ENCODE measurements around the gene SMKR1.
A peak's percentile ranks its signal among the peaks of the same experiment; 100 is the strongest.
"Not testable (repeated sequence)": the region's sequence is repeated elsewhere in the genome, so short reads cannot be mapped to it uniquely, and the experiment has no call there.

SMKR1 gene

DNA sequence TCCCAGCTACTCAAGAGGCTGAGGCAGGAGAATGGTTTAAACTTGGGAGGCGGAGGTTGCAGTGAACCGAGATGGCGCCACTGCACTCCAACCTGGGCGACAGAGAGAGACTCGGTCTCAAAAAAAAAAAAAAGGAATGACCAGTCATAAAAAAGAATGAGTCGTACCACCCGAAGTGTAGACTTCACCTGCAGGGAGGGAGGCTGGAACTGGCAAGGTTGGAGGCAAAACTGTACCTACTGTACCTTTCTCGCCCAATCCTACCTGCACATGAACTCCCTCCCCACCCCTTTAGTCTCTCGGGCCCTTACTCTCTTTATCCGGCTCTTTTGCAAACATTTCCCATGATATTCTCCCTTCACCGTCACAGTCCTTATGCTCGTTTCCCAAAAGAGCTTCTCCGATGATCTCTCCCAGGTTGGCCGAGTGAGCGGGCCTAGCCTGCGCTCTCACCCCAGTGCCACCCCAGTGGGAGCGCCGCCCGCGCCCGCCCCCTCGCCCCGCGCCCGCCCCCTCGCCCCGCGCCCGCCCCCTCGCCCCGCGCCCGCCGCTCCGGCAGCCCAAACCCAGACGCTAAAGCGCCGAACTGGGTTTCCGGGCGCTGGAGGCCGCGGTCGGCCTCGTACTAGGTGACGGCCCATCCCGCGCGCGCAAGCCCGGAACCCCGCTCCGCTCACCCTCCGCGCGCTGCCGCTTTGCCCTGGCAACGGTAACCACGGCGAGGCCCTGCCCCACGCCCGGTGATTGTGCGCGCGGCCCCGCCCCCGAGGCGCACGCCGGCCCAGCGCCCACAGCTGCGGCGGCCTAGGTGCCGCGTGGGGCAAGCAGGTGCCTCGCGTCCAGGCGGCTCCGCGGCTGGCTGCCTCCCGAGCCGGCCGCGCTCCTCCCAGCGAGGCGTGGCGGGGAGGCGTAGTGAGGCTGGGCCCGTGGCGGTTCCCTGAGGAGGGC, at the start of gene SMKR1:
SMKR1 (plus strand) TSS at position 772 of the 948 bp plus-strand sequence. CDS start 294 bp downstream, outside the sequence.
- FAIRE-seq (no peak), DNase-seq (ENCODE audit: low spot score) (peak; percentile 84)

DNA sequence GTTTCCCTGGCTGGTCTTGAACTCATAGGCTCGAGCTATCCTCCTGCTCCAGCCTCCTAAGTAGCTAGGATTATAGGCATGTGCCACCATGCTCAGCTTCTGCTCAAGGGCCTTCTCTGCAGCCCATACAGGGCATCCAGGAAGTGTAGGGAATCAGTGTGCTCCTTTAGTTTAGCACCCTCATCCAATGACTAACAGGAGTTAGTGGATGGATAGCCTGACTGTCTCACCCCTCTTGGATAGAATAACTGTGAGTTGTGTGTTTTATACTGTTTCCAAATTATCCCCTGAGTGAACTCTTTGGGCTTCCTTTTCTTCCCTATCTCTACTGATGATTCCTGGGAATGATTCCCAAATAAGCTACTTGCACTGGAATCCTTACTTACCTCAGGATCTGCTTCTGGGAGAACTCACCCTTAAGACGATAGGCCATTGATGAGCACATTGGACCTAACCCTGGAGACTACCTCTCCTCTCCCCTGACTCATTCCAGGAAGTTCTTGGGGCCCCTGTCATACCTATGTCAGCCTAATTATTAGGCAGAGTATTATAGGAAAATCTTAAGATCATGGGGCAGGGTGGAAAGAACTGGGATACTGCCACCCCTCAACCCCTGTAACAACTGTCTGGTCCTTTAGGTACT, 49.6 kb upstream of the SMKR1 start:
- FAIRE-seq: no peak

DNA sequence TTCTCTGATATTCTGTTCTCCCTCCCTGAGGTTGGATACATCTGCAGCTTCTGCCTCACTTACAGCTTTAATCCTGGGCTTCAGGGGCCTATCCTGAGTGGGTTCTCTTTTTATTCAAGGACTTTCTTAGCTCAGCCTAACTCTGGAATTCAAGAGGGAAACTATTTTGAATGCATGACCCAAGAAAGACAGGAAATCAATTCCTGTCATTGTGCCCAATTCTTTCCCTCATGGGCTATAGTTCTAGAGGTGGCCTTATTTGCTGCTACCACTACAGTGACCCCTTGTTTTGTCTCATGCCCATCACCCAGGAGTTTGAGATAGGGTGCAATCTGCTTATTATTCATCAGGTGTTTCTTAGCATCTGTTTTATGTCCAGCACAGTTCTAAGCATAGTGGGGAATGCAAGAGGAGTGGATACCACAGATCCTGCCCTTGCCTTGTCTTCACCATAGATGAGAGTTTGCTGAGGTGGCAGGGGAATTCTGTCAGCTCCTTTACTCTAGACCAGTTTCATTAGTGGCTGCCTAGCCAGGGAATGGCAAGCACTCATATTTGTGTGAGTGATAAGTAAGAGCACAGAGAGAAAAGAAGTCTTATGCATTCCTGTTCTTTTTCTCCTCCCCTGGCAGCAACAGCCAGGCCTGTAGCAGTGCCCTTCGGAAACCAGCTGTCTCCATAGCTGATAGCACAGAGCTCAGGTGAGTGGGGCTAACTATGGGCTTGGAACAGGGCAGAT, 48.7 kb upstream of the SMKR1 start:
- DNase-seq (ENCODE audit: low spot score): no peak
- no peak for FAIRE-seq

More for the DNA sequence above, 49.6 kb upstream of the SMKR1 start:
- no peak for DNase-seq (ENCODE audit: low spot score)

DNA sequence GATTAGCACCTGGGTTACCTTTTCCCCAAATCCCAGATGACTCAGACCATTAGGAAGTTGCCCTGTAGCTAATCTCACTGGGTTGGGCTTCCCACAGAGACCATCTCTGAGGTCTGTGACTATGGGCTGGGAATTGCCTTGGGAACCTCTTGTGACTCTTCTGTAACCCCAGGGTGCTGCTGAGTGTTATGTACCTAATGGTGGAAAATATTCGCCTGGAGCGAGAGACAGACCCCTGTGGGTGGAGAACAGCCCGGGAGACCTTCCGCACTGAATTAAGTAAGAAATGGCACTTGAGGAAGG, 48.1 kb upstream of the SMKR1 start:
- no peak for DNase-seq (ENCODE audit: low spot score)
- FAIRE-seq: no peak

DNA sequence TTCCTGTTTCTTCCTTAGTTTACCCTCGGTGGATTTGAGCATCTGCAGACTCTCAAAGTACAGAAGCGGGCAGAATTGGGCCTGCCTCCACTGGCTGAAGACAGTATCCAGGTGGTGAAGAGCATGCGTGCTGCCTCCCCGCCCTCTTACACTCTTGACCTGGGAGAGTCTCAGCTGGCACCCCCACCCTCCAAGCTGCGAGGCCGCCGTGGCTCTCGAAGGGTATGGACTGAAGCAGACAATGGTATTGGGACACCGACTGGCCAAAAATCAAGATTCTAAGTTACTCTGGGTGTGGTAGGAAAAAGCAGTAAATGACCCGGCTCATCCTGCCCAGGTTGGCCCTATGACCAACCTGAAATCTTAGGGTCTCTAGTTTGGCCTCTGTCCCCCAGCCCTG, 45.9 kb upstream of the SMKR1 start:
- FAIRE-seq (no peak), DNase-seq (ENCODE audit: low spot score) (no peak)

DNA sequence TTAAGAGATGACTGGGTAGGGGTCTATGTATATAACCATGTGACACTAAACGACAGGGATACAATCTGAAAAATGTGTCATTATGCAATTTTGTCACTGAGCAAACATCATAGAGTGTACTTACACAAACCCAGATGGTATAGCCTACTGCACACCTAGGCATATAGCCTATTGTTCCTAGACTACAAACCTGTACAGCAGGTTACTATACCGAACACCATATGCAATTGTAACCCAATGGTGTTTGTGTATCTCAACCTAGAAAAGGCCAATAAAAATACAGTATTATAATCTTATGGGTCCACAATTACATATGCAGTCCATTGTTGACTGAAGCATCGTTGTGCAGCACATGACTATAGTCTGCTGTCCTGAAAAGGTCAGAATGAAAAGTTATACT, 45.2 kb upstream of the SMKR1 start:
- DNase-seq (ENCODE audit: low spot score): no peak
- FAIRE-seq: no peak

DNA sequence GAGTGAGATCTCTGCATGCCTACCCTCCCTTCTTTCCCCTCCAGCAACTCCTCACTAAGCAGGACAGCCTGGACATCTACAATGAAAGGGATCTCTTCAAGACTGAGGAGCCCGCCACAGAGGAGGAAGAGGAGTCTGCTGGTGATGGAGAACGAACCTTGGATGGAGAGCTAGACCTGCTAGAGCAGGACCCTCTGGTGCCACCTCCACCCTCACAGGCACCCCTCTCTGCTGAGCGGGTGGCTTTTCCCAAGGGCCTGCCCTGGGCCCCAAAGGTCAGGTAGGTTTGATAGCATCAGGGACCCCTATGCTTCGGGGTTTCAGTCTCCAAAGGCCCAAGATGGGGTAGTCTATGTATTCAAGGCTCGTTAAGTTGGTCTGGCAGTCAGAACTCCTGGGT, 44.2 kb upstream of the SMKR1 start:
- FAIRE-seq: no peak
- no peak for DNase-seq (ENCODE audit: low spot score)

DNA sequence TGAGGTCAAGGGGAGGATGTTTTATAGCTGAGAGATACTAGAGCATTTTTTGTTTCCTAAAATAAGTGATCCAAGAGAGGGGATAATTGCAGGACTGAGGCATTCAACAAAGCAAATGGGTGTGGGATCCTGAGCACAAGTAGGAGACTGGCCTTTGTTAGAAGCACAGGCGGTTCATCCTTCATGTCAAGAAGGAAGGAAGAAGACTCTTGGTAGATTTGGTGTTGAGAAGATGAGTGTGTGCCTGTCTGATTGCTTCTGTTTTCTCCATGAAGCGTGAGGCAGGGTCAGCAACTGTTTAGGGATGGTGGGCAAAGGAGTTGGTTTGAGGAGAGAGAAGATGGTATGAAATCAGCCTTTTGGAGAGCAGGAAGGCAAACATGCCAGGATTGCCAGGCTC, 40.5 kb upstream of the SMKR1 start:
- no peak for DNase-seq (ENCODE audit: low spot score)
- FAIRE-seq: no peak

DNA sequence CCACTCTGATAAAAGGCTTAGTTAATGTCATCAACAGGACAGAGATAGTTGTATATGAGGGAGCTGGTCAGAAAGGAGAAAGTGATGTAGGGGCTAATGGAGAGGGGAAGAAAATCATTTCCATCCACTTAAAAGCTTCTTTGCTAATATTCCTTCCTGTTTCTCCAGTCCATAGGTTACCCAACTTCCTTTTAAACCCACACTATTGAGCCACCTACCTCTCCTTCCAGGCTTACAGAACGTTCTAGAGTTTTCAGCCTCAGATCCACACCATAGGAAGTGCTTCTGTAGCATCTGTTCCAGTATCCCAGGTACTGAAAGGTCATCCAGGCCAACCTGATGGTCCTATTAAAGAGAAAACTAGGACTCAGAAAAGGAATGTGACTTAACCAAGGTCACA, 39.9 kb upstream of the SMKR1 start:
- no peak for DNase-seq (ENCODE audit: low spot score)
- no peak for FAIRE-seq

DNA sequence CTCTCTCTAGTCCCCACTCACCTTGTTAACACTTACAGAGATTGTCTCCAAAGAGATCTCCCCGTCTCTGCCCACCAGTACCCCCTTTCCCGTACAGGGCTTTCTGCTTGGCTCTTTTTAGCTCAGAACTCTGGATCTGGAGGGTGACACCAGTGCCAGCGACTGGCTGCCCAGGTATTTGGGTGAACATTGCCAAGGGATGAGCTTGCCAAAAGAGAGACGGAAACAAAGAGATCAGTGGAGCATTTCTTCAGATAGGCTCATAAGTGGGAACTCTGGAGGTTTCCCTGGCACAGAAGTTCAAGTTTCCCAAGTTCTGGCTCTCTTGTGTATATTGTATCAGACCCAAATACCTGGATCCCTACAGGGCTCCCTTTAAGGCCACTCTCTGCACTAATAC, 38.1 kb upstream of the SMKR1 start:
- FAIRE-seq: no peak
- DNase-seq (ENCODE audit: low spot score): no peak

DNA sequence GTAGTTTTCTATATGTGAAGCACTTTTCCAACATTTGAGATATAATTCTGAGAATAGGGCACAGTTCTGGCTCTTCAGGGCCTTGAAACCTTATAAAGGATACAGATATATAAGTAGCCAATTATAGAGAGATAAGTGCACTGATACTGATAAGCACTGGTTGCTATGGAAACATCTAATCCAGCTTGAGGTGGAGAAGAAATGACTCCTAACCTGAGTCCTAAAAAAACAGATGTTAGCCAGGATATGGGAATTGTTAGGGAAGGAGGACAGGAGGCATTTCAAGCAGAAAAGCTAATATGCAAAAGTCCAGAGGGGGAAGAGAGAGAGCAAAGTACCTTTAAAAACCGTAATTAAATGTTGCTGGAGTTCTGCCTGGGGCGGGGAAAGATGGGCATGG, 37.3 kb upstream of the SMKR1 start:
- no peak for FAIRE-seq
- no peak for DNase-seq (ENCODE audit: low spot score)

DNA sequence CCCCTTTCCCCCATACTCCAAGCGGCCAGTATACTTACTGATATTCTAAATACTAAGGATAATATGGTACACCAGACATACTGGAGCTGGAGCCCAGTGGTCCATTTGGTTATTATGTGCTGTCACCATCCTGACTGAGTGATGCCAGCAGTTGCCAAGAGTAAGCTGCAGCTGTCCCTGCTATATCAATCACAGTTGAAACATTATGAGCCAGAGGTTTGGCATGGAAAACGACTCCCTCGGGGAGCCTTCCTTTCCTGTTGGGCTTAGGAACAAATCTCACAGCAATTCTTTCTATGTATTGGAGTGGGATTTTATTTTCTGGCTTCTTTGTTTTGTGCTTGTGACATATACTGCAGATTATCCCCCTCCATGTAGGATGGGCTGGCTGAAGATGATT, 35.5 kb upstream of the SMKR1 start:
- DNase-seq (ENCODE audit: low spot score) (no peak), FAIRE-seq (no peak)

DNA sequence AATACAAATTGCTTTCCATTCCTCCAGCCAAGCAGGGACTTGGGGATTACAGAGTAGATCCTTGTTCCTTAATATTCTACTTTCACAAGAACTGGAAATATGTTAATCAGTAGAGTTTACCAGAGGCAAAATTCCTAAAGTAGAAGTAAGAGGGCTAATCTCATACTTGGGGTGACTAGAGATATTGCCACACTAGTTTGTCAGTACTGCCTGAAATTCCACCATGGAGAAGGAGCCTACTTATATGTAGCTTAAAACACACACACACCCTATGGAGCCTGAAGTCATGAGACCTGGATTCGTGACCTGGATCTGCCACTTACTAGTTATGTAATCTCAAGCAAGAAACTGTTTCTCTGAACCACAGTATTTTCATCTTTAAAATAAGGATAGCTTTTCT, 34.2 kb upstream of the SMKR1 start:
- FAIRE-seq: no peak
- DNase-seq (ENCODE audit: low spot score): no peak

DNA sequence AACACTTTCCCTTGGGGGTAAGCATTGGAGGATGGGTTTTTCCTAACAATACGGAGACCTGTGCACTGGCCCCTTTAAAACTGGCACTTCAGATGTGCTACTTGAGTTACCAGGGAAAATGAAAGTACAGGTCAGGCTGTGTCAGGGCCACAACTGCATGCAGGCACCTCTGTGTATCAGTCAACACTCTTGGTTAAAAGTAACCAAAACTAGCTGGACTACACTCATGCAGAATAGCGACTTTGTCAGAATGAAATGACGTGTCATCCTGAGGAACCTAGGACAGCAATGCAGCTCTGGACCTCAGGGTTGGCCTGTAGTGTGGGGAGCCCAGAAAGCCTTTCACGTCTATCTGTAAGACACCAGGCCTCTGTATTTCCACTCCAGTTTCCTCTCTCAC, 33.8 kb upstream of the SMKR1 start:
- no peak for DNase-seq (ENCODE audit: low spot score)
- FAIRE-seq: no peak

DNA sequence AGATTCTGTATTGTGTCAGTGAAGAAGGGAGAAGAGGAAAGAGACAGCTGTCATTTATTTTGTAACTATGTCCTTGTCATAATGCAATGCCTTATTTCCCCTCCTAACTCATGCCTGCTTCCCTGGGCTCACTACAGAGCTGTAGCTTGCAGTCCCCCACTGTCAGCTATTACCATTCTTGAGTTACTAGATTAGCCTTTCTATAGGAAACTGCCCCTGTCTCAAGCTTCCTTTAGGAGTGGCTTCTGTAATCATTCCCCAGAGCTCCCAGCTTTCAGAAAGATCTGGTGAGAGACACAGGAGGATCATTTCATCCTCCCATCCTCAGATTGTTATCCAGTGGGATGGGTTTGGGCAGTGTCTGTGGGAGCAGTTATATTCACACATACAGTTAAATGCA, 32.4 kb upstream of the SMKR1 start:
- FAIRE-seq (no peak), DNase-seq (ENCODE audit: low spot score) (no peak)

DNA sequence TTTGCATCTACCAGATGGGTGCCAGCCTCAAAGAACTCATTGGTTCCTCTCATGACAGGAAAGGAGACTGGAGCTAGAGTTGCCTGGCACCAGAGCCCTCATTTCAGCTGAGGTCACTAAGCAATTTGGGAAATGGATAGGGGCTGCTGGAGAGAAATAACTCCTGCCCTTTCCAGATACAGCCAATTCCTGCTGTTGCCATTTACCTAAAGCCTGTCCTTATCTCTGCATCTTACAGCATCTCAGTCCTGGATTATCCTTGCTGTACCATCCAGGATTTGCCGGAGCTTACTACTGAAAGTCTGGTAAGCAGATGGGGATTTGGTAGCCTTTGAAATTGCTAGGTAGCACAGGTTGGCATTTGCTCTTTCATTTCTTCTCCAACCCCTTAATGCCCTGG, 31.9 kb upstream of the SMKR1 start:
- DNase-seq (ENCODE audit: low spot score) (no peak), FAIRE-seq (no peak)

DNA sequence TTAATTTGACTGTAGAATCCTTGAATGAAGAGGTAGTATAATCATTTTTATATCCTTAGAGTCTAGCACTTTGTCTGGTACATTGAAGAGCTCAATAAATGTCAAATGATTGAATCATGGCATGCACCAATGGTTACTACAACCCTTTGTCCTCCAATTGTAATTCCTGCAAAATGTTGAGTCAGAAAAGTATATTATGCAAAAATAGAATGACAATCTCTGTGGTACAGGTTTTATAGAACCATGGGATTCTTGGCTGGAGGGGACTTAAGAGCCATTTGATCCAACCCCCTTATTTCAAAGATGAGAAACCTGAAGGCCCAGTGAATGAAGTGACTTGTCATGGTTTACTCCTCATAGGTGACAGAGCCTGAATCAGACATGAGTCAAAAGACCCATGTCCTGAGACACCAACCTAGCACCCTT, 30.9 kb upstream of the SMKR1 start:
- DNase-seq (ENCODE audit: low spot score) (no peak), FAIRE-seq (no peak)

DNA sequence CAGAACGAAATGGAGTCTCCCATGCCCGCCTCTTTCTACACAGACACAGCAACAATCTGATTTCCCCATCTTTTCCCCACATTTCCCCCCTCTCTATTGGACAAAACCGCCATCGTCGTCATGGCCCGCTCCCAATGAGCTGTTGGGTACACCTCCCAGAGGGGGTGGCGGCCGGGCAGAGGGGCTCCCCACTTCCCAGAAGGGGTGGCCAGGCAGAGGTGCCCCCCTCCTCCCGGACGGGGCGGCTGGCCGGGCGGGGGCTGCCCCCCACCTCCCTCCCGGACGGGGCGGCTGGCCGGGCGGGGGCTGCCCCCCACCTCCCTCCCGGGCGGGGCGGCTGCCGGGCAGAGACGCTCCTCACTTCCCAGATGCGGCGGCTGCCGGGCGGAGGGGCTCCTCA, 26.4 kb upstream of the SMKR1 start:
- FAIRE-seq; DNase-seq (ENCODE audit: low spot score): not testable (repeated sequence)

DNA sequence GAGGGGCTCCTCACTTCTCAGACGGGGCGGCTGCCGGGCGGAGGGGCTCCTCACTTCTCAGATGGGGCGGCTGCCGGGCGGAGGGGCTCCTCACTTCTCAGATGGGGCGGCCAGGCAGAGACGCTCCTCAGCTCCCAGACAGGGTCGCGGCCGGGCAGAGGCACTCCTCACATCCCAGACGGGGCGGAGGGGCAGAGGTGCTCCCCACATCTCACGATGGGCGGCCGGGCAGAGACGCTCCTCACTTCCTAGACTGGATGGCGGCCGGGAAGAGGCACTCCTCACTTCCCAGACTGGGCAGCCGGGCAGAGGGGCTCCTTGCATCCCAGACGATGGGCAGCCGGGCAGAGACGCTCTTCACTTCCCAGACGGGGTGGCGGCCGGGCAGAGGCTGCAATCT, 25.9 kb upstream of the SMKR1 start:
- FAIRE-seq; DNase-seq (ENCODE audit: low spot score): not testable (repeated sequence)

DNA sequence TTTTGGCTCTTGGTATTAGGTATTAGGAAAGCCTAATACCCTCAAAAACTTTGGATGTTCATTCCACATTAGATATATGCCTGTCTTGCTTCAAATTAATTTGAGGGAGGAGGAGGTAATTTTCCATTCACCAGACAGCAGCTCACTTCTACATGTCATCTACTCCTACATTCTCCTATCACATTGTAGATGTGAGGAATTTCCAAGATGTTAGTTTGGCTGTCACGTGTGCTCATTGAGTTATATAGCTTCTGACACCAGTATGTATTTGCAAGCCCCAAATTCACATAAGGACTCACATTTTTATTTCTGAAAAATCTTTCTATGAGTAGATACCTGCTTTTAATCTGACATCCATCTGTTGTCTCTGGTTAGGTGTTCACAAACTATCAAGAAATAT, 22.5 kb upstream of the SMKR1 start:
- DNase-seq (ENCODE audit: low spot score) (no peak), FAIRE-seq (no peak)

DNA sequence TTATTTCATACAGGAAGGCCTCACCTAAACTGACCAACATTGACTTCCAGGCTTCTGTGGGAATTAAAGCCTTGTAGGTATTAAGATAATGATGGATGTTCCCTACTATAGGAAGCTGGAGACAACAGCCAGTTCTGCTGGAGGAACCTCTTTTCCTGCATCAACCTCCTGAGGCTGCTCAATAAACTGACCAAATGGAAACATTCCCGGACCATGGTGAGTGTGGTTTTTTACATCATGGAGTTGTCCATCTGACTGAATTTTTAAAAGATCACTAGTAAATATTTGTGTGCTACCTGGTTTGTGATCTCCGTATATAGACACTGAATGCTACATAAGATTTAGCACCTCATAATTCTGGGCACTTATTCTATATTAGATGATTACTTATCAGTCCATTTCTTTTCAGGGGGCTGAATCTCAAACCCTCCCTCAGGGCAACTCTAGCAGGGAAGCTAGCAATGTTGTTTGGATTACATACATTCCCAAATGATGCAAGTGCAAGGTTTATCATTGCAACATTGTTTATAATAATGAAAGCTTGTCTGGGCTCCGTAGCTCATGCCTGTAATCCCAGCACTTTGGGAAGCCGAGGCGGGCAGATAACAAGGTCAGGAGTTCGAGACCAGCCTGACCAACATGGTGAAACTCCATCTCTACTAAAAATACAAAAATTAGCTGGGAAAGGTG, 21.5 kb upstream of the SMKR1 start:
- FAIRE-seq: no peak

DNA sequence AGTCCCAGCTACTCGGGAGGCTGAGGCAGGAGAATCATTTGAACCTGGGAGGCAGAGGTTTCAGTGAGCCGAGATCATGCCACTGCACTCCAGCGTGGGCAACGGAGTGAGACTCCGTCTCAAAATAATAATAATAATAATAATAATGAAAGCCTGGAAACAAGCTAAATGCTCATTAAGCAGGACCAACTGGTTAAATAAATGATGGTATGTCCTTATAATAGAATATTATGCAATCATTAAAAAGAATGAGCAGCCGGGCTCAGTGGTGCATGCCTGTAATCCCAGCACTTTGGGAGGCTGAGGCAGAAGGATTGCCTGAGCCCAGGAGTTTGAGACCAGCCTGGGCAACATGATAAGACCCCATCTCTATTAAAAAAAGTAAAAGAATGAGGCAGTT, 21.0 kb upstream of the SMKR1 start:
- DNase-seq (ENCODE audit: low spot score); FAIRE-seq: not testable (repeated sequence)

More for the DNA sequence above, 21.5 kb upstream of the SMKR1 start:
- no peak for DNase-seq (ENCODE audit: low spot score)

Data from urothelium cell line (cell line).